Subcutaneous abdominal adipose tissue (tissue), 5 donors: ENCODE data around the gene PIK3CB.
"Not testable (repeated sequence)": the region's sequence is repeated elsewhere in the genome, so short reads cannot be mapped to it uniquely, and the experiment has no call there.

Experiments used
- H3K27ac ChIP-seq: one replicate; pipeline ENCODE4 v1.7.0; 2013; ENCODE audit warnings: low read depth, mild to moderate bottlenecking, inconsistent platforms, low read length, moderate library complexity
- H3K27me3 ChIP-seq, 5 donors: one replicate each; pipeline ENCODE4 v1.7.0; 2013; ENCODE audit warnings: low read length in 5 of 5, inconsistent platforms in 1 of 5; ENCODE audit not compliant: control insufficient read depth in 5 of 5, insufficient read depth in 4 of 5
- H3K36me3 ChIP-seq, 5 donors: one replicate each; pipeline ENCODE4 v1.7.0; 2013; ENCODE audit warnings: low read length in 5 of 5; ENCODE audit not compliant: control insufficient read depth in 5 of 5, insufficient read depth in 5 of 5
- H3K4me1 ChIP-seq, 5 donors: one replicate each; pipeline ENCODE4 v1.7.0; 2013; ENCODE audit warnings: low read length in 5 of 5, mild to moderate bottlenecking in 3 of 5, moderate library complexity in 1 of 5; ENCODE audit not compliant: control insufficient read depth in 5 of 5, insufficient read depth in 5 of 5
- H3K4me3 ChIP-seq, 5 donors: one replicate each; pipeline ENCODE4 v1.7.0; 2013; ENCODE audit warnings: low read length in 5 of 5, low read depth in 1 of 5
- H3K9ac ChIP-seq, 5 donors: one replicate each; pipeline ENCODE4 v1.7.0; 2013; ENCODE audit warnings: low read length in 5 of 5, mild to moderate bottlenecking in 4 of 5, moderate library complexity in 3 of 5
- H3K9me3 ChIP-seq, 5 donors: one replicate each; pipeline ENCODE4 v1.7.0; 2013; ENCODE audit warnings: low read length in 5 of 5; ENCODE audit not compliant: control insufficient read depth in 5 of 5
- donor health status: healthy.
- donor health status: healthy.
- donor health status: healthy.
- donor health status: healthy.
- donor health status: healthy.

Gene PIK3CB

GRCh38 chr3:138832473-138833057 lies 2.2 kb downstream of the PIK3CB start:
- Histone ChIP-seq H3K4me1 (peaks cover 0 to 22% (median 19%) of the 10 kb centered on the region in 5 donors), H3K27ac (peak overlapping the region; percentile 85)
- H3K9ac ChIP-seq, H3K9me3 ChIP-seq, H3K36me3 ChIP-seq, H3K4me3 ChIP-seq, H3K27me3 ChIP-seq: not testable (repeated sequence)

DNA sequence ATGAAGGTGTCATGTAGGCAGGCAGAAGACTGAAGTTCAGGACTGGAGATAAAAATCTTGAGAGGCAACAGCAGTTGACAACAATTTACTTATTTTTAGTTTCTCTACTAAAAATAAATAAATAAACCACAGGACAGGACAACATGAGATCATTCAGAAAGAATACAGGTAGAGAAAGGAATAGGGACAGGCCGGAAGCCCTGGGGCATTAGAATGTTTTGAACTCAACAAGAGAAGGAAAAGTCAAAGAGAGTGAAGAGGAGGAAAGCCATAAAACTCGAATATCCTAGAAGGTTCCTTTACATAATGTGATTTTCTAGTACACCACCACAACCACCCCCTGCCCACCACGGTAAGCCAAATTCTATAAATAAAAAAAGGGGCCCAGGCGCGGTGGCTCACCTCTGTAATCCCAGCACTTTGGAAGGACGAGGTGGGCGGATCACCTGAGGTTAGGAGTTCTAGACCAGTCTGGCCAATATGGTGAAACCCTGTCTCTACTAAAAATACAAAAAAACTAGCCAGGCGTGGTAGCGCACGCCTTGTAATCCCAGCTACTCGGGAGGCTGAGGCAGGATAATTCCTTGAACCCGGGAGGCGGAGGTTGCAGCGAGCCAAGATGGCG lies 4.7 kb downstream of the PIK3CB start:
- H3K27ac ChIP-seq = no peak overlapping the region
- H3K36me3 ChIP-seq = peaks cover 0 to 10% (median 0%) of the 10 kb centered on the region in 5 donors
- H3K9ac ChIP-seq = no peak overlapping the region
- no peaks in the 10 kb centered on the region for H3K27me3 ChIP-seq
- no peaks in the 10 kb centered on the region for H3K9me3 ChIP-seq
- no peak overlapping the region for H3K4me3 ChIP-seq
- peaks cover 0 to 22% (median 16%) of the 10 kb centered on the region in 5 donors for H3K4me1 ChIP-seq

GRCh38 chr3:138829097-138829496 lies 5.6 kb downstream of the PIK3CB start:
- Histone ChIP-seq H3K27me3 (no peaks in the 10 kb centered on the region), H3K9me3 (no peaks in the 10 kb centered on the region)

DNA sequence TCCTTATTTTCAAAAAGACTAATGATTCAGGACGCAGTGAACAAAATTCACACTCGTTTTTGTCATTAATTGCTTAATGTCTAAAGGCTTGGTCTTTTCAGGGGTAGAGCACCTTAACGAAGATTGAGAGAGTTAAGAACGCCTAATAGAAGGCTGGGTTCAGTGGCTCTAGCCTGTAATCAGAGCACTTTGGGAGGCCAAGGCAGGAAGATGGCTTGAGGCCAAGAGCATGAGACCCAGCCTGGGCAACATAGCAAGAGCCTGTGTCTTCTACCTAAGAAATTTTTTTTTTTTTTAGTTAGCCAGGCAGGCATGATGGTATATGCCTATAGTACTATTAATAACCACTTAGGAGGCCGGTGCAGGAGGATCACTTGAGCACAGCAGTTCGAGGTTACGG lies 7.5 kb downstream of the PIK3CB start:
- Histone ChIP-seq H3K27ac (no peak overlapping the region), H3K9me3 (no peaks in the 10 kb centered on the region), H3K4me3 (no peak overlapping the region), H3K4me1 (peaks cover 0 to 8% (median 4%) of the 10 kb centered on the region in 5 donors), H3K36me3 (peaks cover 0 to 10% (median 0%) of the 10 kb centered on the region in 5 donors), H3K27me3 (no peaks in the 10 kb centered on the region), H3K9ac (no peak overlapping the region)

More at GRCh38 chr3:138829097-138829496, 5.6 kb downstream of the PIK3CB start:
- Histone ChIP-seq H3K9ac (no peak overlapping the region), H3K27ac (no peak overlapping the region), H3K4me3 (no peak overlapping the region), H3K36me3 (peaks cover 0 to 10% (median 0%) of the 10 kb centered on the region in 5 donors), H3K4me1 (peaks cover 0 to 20% (median 14%) of the 10 kb centered on the region in 5 donors)

DNA sequence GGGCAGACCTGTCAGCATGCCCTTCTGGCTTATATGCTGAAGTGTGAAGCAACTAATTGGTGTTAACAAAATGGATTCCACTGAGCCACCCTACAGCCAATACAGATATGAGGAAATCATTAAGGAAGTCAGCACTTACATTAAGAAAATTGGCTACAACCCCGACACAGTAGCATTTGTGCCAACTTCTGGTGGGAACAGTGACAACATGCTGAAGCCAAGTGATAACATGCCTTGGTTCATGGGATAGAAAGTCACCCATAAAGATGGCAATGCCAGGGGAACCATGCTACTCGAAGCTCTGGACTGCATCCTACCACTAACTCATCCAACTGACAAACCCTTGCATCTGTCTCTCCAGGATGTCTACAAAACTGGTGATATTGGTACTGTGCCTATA lies 9.4 kb downstream of the PIK3CB start:
- Histone ChIP-seq H3K27ac (no peak overlapping the region), H3K9ac (no peak overlapping the region), H3K27me3 (no peaks in the 10 kb centered on the region), H3K36me3 (peaks cover 0 to 10% (median 0%) of the 10 kb centered on the region in 5 donors), H3K4me3 (no peak overlapping the region), H3K9me3 (no peaks in the 10 kb centered on the region), H3K4me1 (peaks cover 0 to 8% (median 4%) of the 10 kb centered on the region in 5 donors)

DNA sequence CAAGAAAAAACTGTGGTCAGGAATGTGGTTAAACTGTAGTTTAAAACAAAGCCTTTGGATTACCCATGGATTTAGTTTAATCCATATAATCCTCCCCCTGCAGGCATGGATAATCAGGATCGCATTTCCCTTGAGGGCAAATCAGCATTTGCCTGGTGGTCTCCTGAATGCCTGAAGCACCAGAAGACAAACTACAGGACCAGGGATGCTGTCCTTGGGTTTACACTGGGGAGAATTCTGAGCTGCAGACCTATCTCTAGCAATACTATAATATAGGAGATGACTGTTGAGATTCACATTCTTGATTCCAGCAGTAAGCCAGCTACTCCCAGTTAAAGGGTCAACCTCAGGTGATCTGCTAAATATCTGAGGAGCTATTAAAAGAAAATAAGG lies 10.6 kb downstream of the PIK3CB start:
- peaks cover 0 to 10% (median 0%) of the 10 kb centered on the region in 5 donors for H3K36me3 ChIP-seq
- H3K9ac ChIP-seq = no peak overlapping the region
- H3K27me3 ChIP-seq = no peaks in the 10 kb centered on the region
- H3K4me3 ChIP-seq = no peak overlapping the region
- H3K27ac ChIP-seq = no peak overlapping the region
- H3K4me1 ChIP-seq = peaks cover 0 to 8% (median 4%) of the 10 kb centered on the region in 5 donors
- no peaks in the 10 kb centered on the region for H3K9me3 ChIP-seq

DNA sequence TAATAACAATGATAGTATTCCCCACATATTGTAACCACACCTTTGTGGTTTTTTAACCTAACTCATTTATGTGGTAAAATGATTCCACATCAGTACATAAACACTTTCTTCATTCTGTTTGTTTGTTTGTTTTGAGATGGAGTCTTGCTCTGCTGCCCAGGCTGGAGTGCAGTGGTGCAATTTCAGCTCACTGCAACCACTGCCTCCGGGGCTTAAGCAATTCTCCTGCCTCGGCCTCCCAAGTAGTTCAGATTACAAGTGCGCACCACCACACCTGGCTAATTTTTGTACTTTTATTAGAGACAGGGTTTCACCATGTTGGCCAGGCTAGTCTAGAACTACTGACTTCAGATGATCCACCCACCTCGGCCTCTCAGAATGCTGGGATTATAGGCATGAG lies 14.3 kb downstream of the PIK3CB start:
- H3K36me3 ChIP-seq, H3K27ac ChIP-seq, H3K9me3 ChIP-seq, H3K9ac ChIP-seq, H3K4me3 ChIP-seq, H3K27me3 ChIP-seq: not testable (repeated sequence)
- peaks cover 0 to 16% (median 9%) of the 10 kb centered on the region in 5 donors for H3K4me1 ChIP-seq

GRCh38 chr3:138818185-138818860 lies 16.4 kb downstream of the PIK3CB start:
- Histone ChIP-seq H3K4me1 (peaks cover 0 to 10% (median 5%) of the 10 kb centered on the region in 5 donors), H3K9ac (no peak overlapping the region), H3K4me3 (no peak overlapping the region), H3K36me3 (no peaks in the 10 kb centered on the region), H3K9me3 (no peaks in the 10 kb centered on the region), H3K27ac (no peak overlapping the region), H3K27me3 (no peaks in the 10 kb centered on the region)

- Histone ChIP-seq H3K4me3 (no peak overlapping the region), H3K9me3 (no peaks in the 10 kb centered on the region), H3K27me3 (no peaks in the 10 kb centered on the region), H3K9ac (no peak overlapping the region), H3K36me3 (no peaks in the 10 kb centered on the region), H3K27ac (no peak overlapping the region), H3K4me1 (peaks cover 0 to 10% (median 5%) of the 10 kb centered on the region in 5 donors)
Measured at GRCh38 chr3:138817695-138818094, 17.0 kb downstream of the PIK3CB start.

DNA sequence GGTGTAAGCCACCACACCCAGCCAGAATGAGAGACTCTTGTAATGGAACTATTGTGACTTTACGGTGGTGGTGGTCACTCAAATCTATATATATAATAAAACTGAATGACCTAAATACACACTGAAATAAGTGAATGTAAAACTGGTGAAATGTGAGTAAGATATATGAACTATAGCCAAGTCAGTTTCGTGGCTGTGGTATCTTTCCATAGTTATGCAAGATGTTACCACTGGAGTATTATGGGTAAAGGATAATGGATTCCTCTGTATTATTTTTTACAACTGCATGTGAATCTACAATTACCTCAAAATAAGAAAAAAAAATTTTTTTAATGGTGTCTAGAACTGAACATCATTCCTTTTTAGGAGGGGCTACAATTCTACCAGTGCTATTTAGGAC lies 21.9 kb downstream of the PIK3CB start:
- H3K27ac ChIP-seq = no peak overlapping the region
- H3K36me3 ChIP-seq = no peaks in the 10 kb centered on the region
- H3K9me3 ChIP-seq = no peaks in the 10 kb centered on the region
- no peak overlapping the region for H3K4me3 ChIP-seq
- no peaks in the 10 kb centered on the region for H3K27me3 ChIP-seq
- H3K9ac ChIP-seq = no peak overlapping the region
- peaks cover 0 to 8% (median 2%) of the 10 kb centered on the region in 5 donors for H3K4me1 ChIP-seq
